BJ (cell line): Measurements from ENCODE around the gene AXIN1. TPM values are rescaled to one million over a fixed set of nuclear protein-coding genes. Genes with fewer than 3 reads are reported as not detected.
"Not testable (repeated sequence)": the region's sequence is repeated elsewhere in the genome, so short reads cannot be mapped to it uniquely, and the experiment has no call there.

Source experiments
- CTCF ChIA-PET: fragments of 350-600 bp; formaldehyde crosslinking; extraction: SDS; loops from one replicate; lab custom pipeline; 2021; ENCODE audit warnings: antibody characterized with exemption, inconsistent platforms; lab: Yijun Ruan, JAX
- POLR2A ChIA-PET: fragments of 300-600 bp; sonication (Branson Sonifier 250); formaldehyde crosslinking; extraction: SDS; loops from one replicate; lab custom pipeline; 2021; ENCODE audit warnings: antibody characterized with exemption; lab: Charles Lee
- DNase-seq: peaks from one replicate; pipeline ENCODE4 v3.0.0-alpha.2; 2011; ENCODE audit warnings: low read depth
- H3K27me3 ChIP-seq: 2 replicates; pipeline ENCODE4 v1.6.0; 2011; ENCODE audit warnings: low read length; ENCODE audit not compliant: control insufficient read depth, insufficient read depth
- H3K36me3 ChIP-seq: 2 replicates; pipeline ENCODE4 v1.5.1; 2011; ENCODE audit warnings: low read length; ENCODE audit not compliant: control insufficient read depth, insufficient read depth
- H3K4me3 ChIP-seq: 2 replicates; pipeline ENCODE4 v1.5.1; 2011; ENCODE audit warnings: low read depth, mild to moderate bottlenecking, control low read depth, low read length
- polyA plus RNA-seq: library from polyadenylated mRNA; depleted of rRNA; stranded (reverse); fragments of >200 nt; gene quantifications from 2 replicates; pipeline ENCODE4 v1.2.3, GENCODE V29; 2011
- TF ChIP-seq, protein P1 (sequence below): IDR thresholded peaks from 2 replicates; pipeline ENCODE4 v1.5.1; 2011; ENCODE audit warnings: low read depth, mild to moderate bottlenecking, control low read depth, inconsistent platforms, low read length, moderate library complexity; ENCODE audit not compliant: insufficient read depth

The AXIN1 gene
- polyA plus RNA-seq, 1 experiment = 4.3 TPM

- Histone ChIP-seq H3K36me3 (peaks cover 23% of the 10 kb centered on the region), H3K4me3 (no peak overlapping the region), H3K27me3 (no peaks in the 10 kb centered on the region)
- CTCF ChIA-PET = no interaction called here
- DNase-seq = no peak
- TF ChIP-seq, protein P1, sequence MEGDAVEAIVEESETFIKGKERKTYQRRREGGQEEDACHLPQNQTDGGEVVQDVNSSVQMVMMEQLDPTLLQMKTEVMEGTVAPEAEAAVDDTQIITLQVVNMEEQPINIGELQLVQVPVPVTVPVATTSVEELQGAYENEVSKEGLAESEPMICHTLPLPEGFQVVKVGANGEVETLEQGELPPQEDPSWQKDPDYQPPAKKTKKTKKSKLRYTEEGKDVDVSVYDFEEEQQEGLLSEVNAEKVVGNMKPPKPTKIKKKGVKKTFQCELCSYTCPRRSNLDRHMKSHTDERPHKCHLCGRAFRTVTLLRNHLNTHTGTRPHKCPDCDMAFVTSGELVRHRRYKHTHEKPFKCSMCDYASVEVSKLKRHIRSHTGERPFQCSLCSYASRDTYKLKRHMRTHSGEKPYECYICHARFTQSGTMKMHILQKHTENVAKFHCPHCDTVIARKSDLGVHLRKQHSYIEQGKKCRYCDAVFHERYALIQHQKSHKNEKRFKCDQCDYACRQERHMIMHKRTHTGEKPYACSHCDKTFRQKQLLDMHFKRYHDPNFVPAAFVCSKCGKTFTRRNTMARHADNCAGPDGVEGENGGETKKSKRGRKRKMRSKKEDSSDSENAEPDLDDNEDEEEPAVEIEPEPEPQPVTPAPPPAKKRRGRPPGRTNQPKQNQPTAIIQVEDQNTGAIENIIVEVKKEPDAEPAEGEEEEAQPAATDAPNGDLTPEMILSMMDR = no peak
- POLR2A ChIA-PET = no interaction called here
These were observed 14.0 kb upstream of the AXIN1 start for GRCh38 chr16:366476-366875.

- CTCF ChIA-PET = interaction anchor here (0.8 to 1.3 kb wide), 4 partner anchors 8 to 268 kb away, joined by 3 to 4 read pairs (median 3); no protein-coding TSS in a partner anchor
- TF ChIP-seq, protein P1 = no peak
- no peak for DNase-seq
- no peaks in the 10 kb centered on the region for H3K27me3 ChIP-seq
- H3K4me3 ChIP-seq = no peak overlapping the region
- H3K36me3 ChIP-seq = peaks cover 21% of the 10 kb centered on the region
- POLR2A ChIA-PET = no interaction called here
These were observed 12.3 kb upstream of the AXIN1 start for GRCh38 chr16:364595-365491.

GRCh38 chr16:363766-364490 is 11.4 kb upstream of the AXIN1 start:
- Histone ChIP-seq H3K36me3 (peaks cover 20% of the 10 kb centered on the region), H3K27me3 (no peaks in the 10 kb centered on the region), H3K4me3 (no peak overlapping the region)
- ChIA-PET POLR2A (no interaction called here), CTCF (interaction anchor here (0.9 to 2.7 kb wide), 6 partner anchors 12 to 267 kb away, joined by 3 to 67 read pairs (median 8); partner anchors contain the start of gene AXIN1)
- no peak for DNase-seq
- TF ChIP-seq, protein P1 = no peak

- ChIA-PET POLR2A (no interaction called here), CTCF (interaction anchor here (1.1 to 2.7 kb wide), 11 partner anchors 8 to 261 kb away, joined by 3 to 67 read pairs (median 8); partner anchors contain the start of genes AXIN1, HBQ1 and MRPL28)
- Histone ChIP-seq H3K36me3 (peaks cover 15% of the 10 kb centered on the region), H3K4me3 (no peak overlapping the region), H3K27me3 (no peaks in the 10 kb centered on the region)
- no peak for DNase-seq
- TF ChIP-seq, protein P1 = no peak
These were observed 10.7 kb upstream of the AXIN1 start for GRCh38 chr16:363110-363765.

DNA sequence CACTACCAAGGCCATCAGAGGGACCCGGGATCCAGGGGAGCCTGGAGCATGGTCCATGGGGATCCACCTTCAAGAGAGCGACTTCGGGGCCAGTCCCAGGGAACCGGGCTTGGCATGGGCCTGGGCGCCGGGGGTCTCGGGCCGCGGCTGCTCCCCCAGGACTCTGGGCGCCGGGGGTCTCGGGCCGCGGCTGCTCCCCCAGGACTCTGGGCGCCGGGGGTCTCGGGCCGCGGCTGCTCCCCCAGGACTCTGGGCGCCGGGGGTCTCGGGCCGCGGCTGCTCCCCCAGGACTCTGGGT is 10.1 kb upstream of the AXIN1 start:
- CTCF ChIA-PET = interaction anchor here (0.6 to 2.7 kb wide), 32 partner anchors 8 to 1111 kb away, joined by 3 to 67 read pairs (median 4); partner anchors contain the start of genes ARHGDIG, AXIN1, HBQ1 and MRPL28
- H3K4me3 ChIP-seq, POLR2A ChIA-PET, DNase-seq, H3K36me3 ChIP-seq, H3K27me3 ChIP-seq: not testable (repeated sequence)
